Endometrial microvascular endothelial cells (primary cell): ENCODE data around the gene BMP8B. TPM values are rescaled to one million over a fixed set of nuclear protein-coding genes. Genes with fewer than 3 reads are reported as not detected.
"Not testable (repeated sequence)": the region's sequence is repeated elsewhere in the genome, so short reads cannot be mapped to it uniquely, and the experiment has no call there.

Experiments used
- in situ Hi-C: cut with HindIII; loops from 2 replicates; pipeline ENCODE4 v1.10.0; 2017; ENCODE audit warnings: low sequenced_read_pairs, low pct_unique_long_range_greater_than_20kb; ENCODE audit errors: inconsistent ontology term
- total RNA-seq: library from RNA; depleted of rRNA; stranded (reverse); fragments of >200 nt; gene quantifications from one replicate; pipeline ENCODE4 v1.2.3, GENCODE V29; 2015; ENCODE audit errors: inconsistent ontology term

The BMP8B gene
- total RNA-seq, 1 donor from 2014 or later = not detected

- in situ Hi-C loops = not testable (repeated sequence)
Observed at GRCh38 chr1:39817091-39817932, 28.6 kb upstream of the BMP8B start.

DNA sequence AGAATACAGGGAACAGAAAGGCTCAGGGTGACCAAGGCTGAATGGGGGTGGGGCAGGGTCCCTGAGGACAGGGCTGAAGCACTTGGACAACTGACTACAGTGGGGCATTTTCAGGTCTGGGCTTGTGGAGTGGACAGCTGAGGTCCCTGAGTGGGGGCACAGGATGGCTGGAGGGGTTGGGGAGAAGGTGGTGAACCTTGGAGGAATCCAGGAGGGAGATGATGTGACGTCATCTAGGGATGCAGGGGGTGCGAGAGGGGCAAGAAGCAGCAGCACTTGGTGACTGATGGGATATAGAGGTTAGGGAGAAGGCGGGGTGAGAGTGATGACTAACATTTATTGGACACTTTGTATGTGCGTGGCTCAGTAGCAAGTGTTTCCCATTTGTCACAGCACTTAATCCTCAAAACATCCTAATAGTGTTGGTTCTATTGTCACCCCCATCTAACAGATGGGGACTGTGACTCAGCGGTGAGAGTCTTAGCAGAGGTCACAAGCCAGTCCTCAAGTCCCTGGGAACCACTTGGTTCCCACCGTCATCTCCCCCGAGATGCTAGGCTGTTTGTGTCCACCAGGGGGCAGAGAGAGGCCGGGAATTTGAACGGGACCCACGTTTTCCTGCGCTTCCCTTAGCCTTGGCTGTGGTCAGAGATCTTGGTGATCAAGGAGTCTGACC, 27.9 kb upstream of the BMP8B start:
- in situ Hi-C loops = no loop called here

DNA sequence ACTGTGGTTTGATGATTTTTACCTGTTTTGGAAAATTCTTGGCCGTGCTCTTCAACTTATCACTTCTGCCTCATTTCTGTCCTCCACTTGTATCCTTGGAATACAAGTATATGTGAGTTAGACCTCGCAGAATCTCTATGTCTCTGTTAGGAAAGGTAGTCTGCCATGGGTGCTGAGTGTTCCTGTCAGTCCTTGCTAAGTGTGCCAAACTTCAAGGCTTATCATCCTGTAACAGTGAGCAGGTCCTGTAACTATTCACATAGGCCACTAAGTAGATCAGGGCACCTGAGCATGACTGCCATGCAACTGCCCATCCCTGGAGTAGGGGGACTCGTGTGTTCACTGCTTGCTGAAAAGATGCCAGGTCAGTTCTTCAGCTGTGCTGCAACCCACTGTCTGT, 24.2 kb upstream of the BMP8B start:
- in situ Hi-C loops = no loop called here

- in situ Hi-C loops = no loop called here
Observed at GRCh38 chr1:39808784-39809517, 20.3 kb upstream of the BMP8B start.

GRCh38 chr1:39805385-39805784, 16.7 kb upstream of the BMP8B start:
- in situ Hi-C loops = no loop called here

DNA sequence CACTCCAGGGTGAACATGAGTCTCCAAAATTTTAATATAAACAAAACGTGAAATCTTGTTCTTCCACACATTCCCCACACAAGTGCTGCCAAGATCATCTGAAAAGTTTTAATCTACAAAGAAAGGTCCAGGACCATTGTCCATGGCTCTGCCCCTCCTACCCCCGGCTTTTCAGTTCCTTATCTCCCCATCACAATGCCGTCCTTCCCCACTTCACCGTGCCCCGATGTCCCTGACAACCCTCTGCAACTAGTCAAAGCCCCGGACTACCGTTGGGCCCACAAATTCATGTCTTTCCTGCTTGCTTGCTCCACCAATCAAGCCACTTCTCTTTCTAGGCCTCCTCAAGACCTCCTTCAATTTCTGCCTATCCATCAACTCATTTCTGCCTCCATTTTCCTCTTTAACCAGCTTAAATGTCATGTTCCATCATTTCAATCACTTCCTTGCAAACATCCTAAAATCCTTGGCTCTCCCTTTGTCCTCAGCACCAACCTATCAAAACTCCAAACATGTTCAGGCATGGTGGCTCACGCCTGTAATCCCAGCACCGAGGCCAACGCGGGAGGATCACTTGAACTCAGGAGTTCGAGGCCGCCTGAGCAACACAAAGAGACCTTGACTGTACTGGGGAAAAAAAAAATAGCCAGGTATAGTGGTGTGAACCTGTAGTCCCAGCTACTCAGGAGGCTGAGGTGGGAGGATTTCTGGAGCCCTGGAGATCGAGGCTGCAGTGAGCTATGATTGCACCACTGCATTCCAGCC, 14.0 kb upstream of the BMP8B start:
- in situ Hi-C loops = no loop called here

DNA sequence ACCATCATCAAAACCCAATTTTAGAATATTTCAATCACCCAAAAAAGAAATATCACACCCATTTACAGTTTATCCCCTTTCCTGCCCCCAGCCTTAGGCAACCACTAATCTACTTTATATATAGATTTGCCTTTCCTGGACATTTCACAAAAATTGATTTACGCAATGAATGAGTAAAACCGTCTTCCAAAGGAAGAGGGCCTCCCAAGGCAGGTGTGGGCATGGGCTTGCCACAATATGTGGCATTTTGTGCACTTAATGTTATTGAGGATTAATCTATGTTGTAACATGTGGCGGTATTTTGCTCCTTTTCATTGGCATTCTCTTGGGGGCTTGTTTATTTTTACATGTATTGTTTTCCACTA, 11.8 kb upstream of the BMP8B start:
- in situ Hi-C loops = no loop called here

DNA sequence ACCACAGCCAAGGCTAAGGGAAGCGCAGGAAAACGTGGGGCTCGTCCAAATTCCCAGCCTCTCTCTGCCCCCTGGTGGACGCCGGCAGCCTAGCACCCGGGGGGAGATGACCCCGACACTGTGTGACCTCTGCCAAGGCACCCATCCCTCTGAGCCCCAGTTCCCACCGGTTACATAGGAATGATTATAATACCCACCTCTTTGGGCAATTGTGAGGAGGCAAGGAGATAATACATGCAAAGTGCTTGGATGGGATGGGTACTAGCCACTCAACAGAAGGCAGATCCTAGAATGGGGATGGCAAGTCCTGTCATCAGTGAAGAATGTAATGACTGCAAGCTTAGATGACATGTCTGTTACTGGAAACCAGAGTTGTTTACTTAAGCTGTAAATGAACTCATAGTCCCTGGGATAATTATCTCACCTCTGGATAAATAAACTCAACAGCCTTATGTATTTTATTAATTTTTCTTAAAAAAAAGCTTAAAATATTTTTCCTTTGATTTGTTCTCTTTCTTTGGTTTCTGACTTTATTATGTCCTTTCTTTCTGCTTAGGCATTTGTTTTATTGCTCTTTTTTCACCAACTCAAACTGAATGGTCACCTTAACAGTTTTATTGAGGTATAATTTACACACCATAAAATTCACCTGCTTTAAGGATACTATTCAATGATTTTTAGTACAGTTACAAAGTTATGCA, 11.3 kb upstream of the BMP8B start:
- in situ Hi-C loops = no loop called here

DNA sequence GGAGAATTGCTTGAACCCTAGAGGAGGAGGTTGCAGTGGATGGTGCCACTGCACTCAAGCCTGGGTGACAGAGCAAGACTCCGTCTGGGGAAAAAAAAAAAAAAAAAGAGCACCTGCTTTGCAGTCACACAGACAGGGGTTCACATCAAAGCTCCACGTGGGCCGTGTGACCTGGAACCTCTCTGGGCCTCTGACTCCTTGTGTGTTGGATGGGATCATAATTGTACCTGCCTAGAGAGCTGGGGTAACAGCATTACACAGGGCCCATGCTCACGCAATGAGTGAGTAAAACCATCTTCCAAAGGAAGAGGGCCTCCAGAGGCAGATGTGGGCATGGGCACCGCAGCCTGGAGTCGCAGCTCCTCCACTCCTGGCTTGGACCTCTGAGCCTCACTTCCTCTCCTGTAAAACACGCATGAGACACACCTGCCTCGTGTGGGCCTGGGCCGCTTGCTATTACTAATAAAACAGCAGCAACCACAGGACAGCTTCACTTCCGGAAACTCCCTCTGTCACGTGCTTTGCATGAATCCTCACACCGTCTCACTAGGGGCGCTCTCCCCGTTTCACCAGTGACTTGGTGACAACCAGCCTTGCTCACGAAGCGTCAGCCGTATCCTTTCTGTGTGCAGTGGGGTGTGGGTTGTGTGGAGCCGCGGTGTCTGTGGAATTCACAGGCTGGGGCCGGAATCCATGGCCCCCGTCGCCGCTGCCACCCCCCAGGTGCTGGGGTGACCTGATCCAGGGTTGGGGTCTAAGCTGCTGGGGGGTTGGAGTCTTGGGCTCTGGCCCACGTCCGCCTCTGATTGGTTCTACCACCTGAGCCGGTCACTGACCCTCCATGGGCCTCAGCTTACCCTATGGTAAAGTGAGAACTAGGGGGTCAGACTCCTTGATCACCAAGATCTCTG, 10.4 kb upstream of the BMP8B start:
- in situ Hi-C loops = not testable (repeated sequence)

DNA sequence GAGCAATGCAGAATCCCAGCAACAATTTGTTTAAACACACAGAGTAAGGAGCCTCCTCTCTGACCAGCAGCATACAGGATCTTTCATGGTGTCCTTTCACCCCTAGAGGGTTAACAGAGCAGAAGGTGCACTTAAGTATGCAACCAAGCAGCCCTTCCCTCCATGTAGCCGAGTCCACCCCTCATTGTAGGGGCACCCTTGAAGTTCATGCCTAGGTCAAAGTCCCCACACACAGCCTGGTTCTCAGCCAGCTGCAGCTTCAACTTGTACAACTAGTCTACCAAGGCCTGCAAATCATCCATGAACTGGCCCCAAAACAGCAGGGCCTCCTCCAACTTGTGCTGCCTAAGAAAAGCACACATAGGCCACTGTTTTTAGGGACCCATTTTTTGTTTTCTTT, 7.0 kb upstream of the BMP8B start:
- in situ Hi-C loops = no loop called here

GRCh38 chr1:39791838-39792237, 3.2 kb upstream of the BMP8B start:
- in situ Hi-C loops = no loop called here

- in situ Hi-C loops = no loop called here
Observed at GRCh38 chr1:39789571-39790110, 976 bp upstream of the BMP8B start.

DNA sequence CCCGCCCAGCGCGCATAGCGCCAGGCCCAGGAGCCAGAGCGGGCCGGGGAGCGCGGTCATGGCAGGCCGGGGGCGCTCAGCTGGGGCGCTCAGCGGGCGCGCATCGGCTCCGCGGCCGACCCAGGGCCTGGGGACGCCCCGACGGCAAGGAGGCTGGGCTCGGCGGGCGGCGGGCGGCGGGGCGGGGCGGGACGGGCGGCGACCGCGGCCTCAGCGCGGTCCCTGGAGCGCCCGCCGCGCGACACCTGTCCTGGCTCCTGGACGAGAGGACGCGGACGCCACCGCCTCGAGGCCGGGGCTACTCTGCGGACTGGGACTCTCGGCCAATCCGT, 273 bp downstream of the BMP8B start:
- in situ Hi-C loops = no loop called here

- in situ Hi-C loops = not testable (repeated sequence)
Observed at GRCh38 chr1:39787964-39788363, 701 bp downstream of the BMP8B start.

DNA sequence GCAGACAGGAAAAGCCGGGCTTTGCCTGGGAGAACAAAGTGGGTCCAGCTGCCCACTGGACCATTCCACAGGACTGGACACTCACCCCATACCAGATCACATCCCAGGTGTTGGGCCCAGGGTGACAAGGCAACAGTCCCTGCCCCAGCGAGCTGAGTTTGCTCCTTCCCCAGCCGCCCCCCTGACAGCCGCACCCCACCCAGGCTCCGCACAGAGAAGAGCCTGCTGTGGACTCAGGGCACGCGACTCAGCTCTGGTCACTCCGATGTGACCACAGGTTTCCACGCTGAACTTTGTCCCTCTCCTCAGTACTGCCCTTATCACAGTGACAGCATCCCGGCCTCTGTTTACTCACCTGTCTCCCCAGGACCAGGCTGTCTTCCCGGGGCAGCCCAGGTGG, 1.2 kb downstream of the BMP8B start:
- in situ Hi-C loops = no loop called here

DNA sequence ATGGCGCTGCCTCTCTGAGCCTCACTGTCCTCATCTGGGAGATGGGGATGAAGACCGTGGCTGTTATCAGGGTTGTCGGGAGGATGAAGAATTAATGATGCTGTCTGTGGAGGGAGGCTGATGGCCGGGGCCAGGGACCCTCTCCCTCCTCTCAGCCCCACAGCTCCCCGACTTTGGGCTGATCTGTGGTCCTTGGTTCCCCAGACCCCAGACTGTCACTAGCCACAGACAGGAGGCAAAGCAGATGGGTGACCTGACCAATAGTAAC, 1.6 kb downstream of the BMP8B start:
- in situ Hi-C loops = not testable (repeated sequence)

- in situ Hi-C loops = not testable (repeated sequence)
Observed at GRCh38 chr1:39786303-39787107, 2.2 kb downstream of the BMP8B start.
